CD4-positive, alpha-beta T cell treated with Interferon gamma for 1 hour (primary cell): Measurements from ENCODE around the gene ABHD17C.
"Not testable (repeated sequence)": the region's sequence is repeated elsewhere in the genome, so short reads cannot be mapped to it uniquely, and the experiment has no call there.

Experiments
- DNase-seq: peaks from one replicate; pipeline ENCODE4 v3.0.0-alpha.2; 2020

The ABHD17C gene

GRCh38 chr15:80732818-80733217 lies 37.7 kb downstream of the ABHD17C start:
- DNase-seq = no peak

- no peak for DNase-seq
Measured at GRCh38 chr15:80733460-80733859, 38.4 kb downstream of the ABHD17C start.

- no peak for DNase-seq
Measured at GRCh38 chr15:80735344-80735743, 40.2 kb downstream of the ABHD17C start.

- no peak for DNase-seq
Measured at GRCh38 chr15:80736560-80736959, 41.5 kb downstream of the ABHD17C start.

GRCh38 chr15:80739919-80740318 lies 44.8 kb downstream of the ABHD17C start:
- no peak for DNase-seq

GRCh38 chr15:80742081-80742480 lies 47.0 kb downstream of the ABHD17C start:
- no peak for DNase-seq

GRCh38 chr15:80743189-80743833 lies 48.2 kb downstream of the ABHD17C start:
- DNase-seq = no peak

GRCh38 chr15:80744415-80744814 lies 49.3 kb downstream of the ABHD17C start:
- DNase-seq = no peak

GRCh38 chr15:80744826-80745225 lies 49.7 kb downstream of the ABHD17C start:
- no peak for DNase-seq

GRCh38 chr15:80745888-80746287 lies 50.8 kb downstream of the ABHD17C start:
- no peak for DNase-seq

GRCh38 chr15:80747317-80748053 lies 52.4 kb downstream of the ABHD17C start:
- no peak for DNase-seq

- no peak for DNase-seq
Measured at GRCh38 chr15:80749589-80749988, 54.5 kb downstream of the ABHD17C start.

GRCh38 chr15:80750575-80750974 lies 55.5 kb downstream of the ABHD17C start:
- no peak for DNase-seq

GRCh38 chr15:80752204-80752603 lies 57.1 kb downstream of the ABHD17C start:
- DNase-seq = no peak

- DNase-seq = no peak
Measured at GRCh38 chr15:80753161-80753560, 58.1 kb downstream of the ABHD17C start.

- DNase-seq = no peak
Measured at GRCh38 chr15:80754014-80754413, 58.9 kb downstream of the ABHD17C start.

- no peak for DNase-seq
Measured at GRCh38 chr15:80755885-80756284, 60.8 kb downstream of the ABHD17C start.

GRCh38 chr15:80758130-80758745 lies 63.1 kb downstream of the ABHD17C start:
- DNase-seq = no peak

- DNase-seq = no peak
Measured at GRCh38 chr15:80760960-80761359, 65.8 kb downstream of the ABHD17C start.

- DNase-seq = no peak
Measured at GRCh38 chr15:80761754-80762153, 66.6 kb downstream of the ABHD17C start.

GRCh38 chr15:80763235-80763634 lies 68.1 kb downstream of the ABHD17C start:
- DNase-seq = not testable (repeated sequence)

GRCh38 chr15:80764535-80764934 lies 69.4 kb downstream of the ABHD17C start:
- no peak for DNase-seq

- no peak for DNase-seq
Measured at GRCh38 chr15:80766275-80766674, 71.2 kb downstream of the ABHD17C start.

GRCh38 chr15:80768158-80768557 lies 73.0 kb downstream of the ABHD17C start:
- DNase-seq = no peak
